HG02973 (cell line): ENCODE results near the gene TBRG1.
"Not testable (repeated sequence)": the region's sequence is repeated elsewhere in the genome, so short reads cannot be mapped to it uniquely, and the experiment has no call there.

ENCODE experiments used
- ATAC-seq: cut with Tn5 transposase; IDR thresholded peaks from one replicate; pipeline ENCODE4 v1.9.1; 2021; ENCODE audit warnings: moderate library complexity; ENCODE audit not compliant: unreplicated experiment

Gene TBRG1, protein sequence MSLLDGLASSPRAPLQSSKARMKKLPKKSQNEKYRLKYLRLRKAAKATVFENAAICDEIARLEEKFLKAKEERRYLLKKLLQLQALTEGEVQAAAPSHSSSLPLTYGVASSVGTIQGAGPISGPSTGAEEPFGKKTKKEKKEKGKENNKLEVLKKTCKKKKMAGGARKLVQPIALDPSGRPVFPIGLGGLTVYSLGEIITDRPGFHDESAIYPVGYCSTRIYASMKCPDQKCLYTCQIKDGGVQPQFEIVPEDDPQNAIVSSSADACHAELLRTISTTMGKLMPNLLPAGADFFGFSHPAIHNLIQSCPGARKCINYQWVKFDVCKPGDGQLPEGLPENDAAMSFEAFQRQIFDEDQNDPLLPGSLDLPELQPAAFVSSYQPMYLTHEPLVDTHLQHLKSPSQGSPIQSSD

DNA sequence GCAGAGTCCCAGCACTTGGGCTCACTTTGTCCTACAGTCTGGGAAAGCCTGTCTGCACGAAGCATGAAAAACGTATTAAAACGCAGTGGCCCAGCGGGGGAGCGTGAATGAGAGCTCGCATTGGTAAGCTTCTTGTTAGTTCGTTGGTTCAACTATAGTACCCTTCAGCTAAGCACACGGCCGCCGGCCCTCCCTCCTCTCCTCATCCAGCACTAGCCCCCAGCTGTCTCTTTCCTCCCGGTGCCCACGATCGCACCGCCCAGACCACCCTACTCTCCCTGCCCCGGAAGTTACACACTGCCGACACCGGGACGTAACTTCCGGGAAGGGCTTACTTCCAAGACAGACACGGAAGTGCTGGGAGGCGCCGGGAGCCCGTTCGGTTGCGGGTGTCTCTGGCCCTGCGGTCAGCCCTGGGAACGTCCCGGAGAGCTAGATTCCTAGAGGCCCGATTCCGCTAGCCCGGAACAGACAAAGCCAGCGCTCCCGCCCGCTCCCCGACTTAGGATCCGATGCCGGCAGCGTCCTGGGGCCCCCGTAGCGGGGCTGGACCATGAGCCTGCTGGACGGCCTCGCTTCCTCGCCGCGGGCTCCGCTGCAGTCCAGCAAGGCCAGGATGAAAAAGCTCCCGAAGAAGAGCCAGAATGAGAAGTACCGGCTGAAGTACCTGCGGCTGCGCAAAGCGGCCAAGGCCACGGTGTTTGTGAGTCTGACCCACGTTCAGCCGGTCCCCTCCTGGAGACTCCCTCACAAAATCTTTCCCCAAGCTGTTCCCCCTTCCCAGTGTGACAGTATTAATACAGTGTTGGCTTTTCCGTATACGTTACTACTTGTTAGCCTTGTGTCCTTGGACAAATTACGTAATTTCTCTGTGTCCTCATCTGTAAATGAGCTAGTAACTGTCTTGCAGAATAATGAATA lies at the start of gene TBRG1:
TSS of gene TBRG1 (plus strand) at position 334 of the 921 bp plus-strand sequence. CDS start at position 554, 220 bp downstream.
- peak; percentile 98 for ATAC-seq

DNA sequence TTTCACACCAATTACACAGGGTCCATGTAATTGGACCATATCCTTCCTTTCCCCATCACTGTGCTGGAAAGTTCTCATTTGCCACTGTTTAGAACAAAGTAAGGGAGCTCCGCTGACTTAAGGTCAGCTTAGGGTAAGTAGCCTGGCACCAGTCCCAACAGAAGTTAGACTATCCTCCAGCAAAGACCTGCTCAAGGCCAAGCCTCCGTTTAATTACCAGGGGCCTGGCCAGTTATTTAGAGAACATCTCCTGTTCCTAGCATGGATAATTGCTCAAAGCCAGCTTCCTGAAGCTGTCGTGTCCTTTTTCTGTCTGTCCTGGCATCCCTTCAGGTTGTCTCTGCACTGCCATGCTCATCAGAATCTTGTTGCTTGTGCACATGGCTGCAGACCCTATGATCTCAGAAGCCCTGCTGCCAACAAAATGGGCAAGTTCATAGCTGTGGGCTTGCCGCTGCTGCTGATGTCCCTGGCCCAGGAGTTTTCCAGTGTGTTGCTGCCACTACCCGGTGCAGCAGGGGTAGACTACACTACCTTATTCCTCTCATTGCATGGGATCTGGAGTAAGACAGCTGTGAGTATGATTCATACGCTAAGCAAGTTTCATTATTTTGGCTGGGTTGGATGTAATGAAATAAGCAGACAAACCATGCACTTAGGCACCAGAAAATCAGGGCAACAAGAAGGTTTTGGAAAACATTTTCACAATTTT lies 44.8 kb upstream of the TBRG1 start:
- ATAC-seq = no peak

- ATAC-seq = no peak
These were observed 43.9 kb upstream of the TBRG1 start for GRCh38 chr11:124578761-124579160.

DNA sequence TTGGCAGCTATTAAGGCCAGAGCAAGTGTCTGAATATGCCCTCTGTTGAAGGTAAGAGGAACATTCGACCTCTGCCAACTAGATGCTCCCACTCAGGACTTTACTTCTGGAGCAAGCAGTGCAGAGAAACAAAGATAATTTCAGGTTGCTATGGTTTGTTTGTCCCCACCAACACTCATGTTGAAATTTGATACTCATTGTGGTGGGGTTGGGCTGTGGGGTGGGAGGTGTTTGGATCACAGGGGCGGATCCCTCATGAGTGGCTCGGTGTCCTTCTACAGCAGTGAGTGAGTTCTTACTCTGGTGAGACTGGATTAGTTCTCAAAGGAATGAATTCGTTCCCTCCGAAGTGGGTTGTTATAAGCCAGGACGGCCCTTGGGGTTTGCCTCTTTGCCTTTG lies 40.8 kb upstream of the TBRG1 start:
- ATAC-seq = no peak

DNA sequence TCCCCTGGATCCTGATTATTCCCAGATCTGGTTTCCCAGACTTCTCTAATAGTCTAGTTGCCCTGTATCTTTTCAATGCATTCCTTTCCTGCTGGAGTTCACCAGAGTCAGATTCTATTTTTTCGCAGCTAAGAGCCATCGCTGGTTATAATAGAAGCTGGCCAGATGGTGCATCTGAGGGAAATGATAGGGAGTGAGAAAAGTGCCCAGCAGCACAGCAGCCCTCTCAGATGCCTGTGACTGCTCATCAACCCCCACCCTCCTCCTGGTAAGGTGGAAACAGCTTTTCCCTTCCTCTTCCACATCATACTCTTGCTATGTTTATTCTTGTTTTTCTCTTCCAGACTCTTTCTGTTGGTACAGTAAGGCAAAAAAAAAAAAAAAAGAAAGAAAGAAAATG lies 40.1 kb upstream of the TBRG1 start:
- ATAC-seq = no peak

DNA sequence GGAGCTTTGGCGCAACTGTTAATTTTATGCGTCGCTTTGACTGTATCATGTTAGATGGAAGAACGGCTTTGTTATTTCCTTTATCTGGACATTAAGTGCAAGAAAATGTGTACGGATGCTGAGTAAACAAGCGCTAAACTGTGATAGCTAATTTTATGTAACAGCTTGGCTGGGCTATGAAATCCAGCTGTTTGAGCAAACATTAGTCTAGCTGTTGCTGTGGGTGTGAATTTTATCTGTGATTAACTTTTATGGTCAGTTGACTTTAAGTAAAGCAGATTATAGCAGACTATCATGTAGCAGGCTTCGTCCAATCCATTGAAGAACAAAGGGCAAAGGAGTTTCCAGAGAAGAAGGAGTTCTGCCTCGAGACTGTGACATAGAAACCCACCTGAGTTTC lies 38.9 kb upstream of the TBRG1 start:
- no peak for ATAC-seq

DNA sequence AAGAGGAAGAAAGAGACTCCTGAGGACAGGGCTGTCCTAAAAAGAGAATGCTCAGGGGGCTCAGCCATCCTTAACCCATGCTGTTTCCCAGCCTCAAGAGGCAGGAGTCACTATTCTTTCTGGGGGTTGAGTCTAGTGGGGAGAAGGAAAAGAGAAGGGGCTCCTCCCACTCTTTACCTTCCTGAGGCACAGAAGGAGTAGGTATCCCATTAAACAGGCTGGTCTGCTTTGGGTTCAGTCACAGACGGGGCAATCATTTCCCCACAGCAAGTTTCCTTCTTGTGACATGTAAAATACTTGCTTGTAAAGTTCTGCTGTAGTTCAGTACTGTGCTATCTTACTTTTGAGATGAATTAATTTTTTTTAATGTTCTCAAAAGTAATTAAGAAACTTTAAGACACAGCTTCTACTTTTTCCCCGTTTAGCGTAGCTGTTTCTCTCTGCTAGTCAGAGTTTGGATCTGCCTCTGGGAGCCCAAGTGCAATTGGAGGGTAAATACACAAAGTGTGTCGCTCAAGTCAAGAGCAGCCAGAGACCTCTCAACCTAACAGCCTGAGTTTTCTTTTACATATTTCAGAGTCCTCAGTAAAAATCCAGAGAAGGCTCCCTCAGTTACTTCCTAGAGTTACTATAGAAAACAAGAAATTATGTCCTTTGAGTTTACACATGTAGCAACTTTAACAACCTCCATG lies 37.8 kb upstream of the TBRG1 start:
- ATAC-seq = no peak

GRCh38 chr11:124586238-124586860 lies 36.3 kb upstream of the TBRG1 start:
- no peak for ATAC-seq

- no peak for ATAC-seq
These were observed 31.2 kb upstream of the TBRG1 start for GRCh38 chr11:124591430-124591829.

- ATAC-seq = no peak
These were observed 30.0 kb upstream of the TBRG1 start for GRCh38 chr11:124592627-124593026.

DNA sequence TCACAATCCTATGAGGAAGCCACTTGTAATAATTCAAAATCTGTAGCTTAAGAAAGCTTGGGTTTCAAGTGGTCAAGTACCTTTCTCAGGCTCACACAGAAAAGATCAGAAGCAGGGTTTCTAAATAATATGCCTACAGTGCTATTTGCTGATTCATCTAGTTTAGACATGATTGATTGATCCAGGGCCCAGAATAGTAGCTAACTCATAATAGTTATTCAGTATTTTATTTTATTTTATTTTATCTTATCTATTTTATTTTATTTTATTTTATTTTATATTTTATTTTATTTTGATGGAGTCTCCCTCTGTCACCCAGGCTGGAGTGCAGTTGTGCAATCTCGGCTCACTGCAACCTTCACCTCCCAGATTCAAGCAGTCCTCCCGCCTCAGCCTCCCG lies 27.4 kb upstream of the TBRG1 start:
- no peak for ATAC-seq

DNA sequence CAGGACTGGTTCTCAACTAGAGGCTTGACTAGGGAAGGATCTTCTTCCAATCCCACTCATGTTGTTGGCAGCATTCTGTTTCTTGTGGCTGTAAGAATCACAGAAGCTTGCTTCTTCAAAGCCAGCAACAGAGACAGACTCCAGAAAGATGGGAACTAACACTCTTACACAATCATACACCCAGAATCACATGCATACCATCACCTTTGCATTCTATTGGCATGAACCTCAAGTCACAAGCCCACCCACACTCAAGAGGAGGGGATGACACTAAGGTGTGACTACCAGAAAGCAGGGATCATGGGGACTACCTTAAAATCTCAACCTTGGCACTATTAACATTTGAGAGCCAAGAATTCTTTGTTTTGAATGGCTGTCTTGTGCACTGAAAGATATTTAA lies 25.0 kb upstream of the TBRG1 start:
- no peak for ATAC-seq

- ATAC-seq = no peak
These were observed 21.9 kb upstream of the TBRG1 start for GRCh38 chr11:124600621-124601320.

DNA sequence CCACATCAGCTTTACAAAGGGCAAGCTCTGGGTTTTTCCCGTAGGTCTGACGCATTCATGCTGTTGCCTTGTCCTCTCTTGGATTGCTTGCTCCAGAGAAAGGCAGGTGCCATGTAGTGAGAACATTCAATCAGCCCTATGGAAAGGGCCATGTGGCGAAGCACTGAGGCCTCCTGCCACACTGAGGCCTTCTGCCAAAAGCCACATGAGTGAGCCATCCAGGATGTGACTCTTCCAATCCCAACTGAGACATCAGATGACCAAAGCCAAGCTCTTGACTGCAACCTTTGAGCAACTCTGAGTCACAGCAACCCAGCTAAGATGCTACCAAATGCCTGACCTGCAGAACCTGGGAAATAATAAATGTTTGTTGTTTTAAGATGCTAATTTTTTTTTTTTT lies 20.5 kb upstream of the TBRG1 start:
- ATAC-seq = no peak

DNA sequence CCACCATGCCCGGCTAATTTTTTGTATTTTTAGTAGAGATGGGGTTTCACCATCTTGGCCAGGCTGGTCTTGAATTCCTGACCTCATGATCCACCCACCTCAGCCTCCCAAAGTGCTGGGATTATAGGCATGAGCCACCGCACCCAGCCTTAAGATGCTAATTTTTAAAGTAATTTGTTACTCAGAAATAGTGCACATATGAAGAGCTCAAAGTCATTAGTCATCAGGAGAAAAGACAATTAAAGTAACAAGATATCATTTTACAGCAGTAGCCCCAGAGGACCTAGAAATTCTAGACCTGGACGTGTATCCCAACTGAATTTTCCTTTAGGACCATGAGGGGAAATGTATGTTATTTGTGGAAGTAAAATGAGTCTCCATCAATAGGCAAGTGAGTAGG lies 19.9 kb upstream of the TBRG1 start:
- ATAC-seq = not testable (repeated sequence)

GRCh38 chr11:124605719-124606118 lies 16.9 kb upstream of the TBRG1 start:
- ATAC-seq = no peak

- no peak for ATAC-seq
These were observed 14.5 kb upstream of the TBRG1 start for GRCh38 chr11:124608147-124608546.

- ATAC-seq = no peak
These were observed 12.4 kb upstream of the TBRG1 start for GRCh38 chr11:124610295-124610694.

- no peak for ATAC-seq
These were observed 11.6 kb upstream of the TBRG1 start, which contains the start of gene PANX3 for GRCh38 chr11:124611064-124611463. PANX3 (plus strand) TSS chr11:124611428; CDS start chr11:124611557, 129 bp downstream.
